ENCODE data around the gene B3GNT7.

- TF ChIP-seq, protein P1, sequence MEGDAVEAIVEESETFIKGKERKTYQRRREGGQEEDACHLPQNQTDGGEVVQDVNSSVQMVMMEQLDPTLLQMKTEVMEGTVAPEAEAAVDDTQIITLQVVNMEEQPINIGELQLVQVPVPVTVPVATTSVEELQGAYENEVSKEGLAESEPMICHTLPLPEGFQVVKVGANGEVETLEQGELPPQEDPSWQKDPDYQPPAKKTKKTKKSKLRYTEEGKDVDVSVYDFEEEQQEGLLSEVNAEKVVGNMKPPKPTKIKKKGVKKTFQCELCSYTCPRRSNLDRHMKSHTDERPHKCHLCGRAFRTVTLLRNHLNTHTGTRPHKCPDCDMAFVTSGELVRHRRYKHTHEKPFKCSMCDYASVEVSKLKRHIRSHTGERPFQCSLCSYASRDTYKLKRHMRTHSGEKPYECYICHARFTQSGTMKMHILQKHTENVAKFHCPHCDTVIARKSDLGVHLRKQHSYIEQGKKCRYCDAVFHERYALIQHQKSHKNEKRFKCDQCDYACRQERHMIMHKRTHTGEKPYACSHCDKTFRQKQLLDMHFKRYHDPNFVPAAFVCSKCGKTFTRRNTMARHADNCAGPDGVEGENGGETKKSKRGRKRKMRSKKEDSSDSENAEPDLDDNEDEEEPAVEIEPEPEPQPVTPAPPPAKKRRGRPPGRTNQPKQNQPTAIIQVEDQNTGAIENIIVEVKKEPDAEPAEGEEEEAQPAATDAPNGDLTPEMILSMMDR (IDR thresholded peaks at IDR 0.05): no peak
- no peak for TF ChIP-seq EZH2phosphoT487 (IDR thresholded peaks at IDR 0.05)
Observed at GRCh38 chr2:231359948-231360347, 35.6 kb upstream of the B3GNT7 start.

Data from neural progenitor cell (in vitro differentiated cells).